Ishikawa (cell line): ENCODE measurements around the gene ACTBL2.

Source experiments
- CREB1 ChIP-seq: IDR thresholded peaks from 2 replicates; pipeline ENCODE4 v1.6.1; 2012; ENCODE audit warnings: low read depth
- EP300 ChIP-seq: IDR thresholded peaks from 2 replicates; pipeline ENCODE4 v1.6.1; 2012; ENCODE audit warnings: borderline replicate concordance
- FOXM1 ChIP-seq: IDR thresholded peaks from 2 replicates; pipeline ENCODE4 v1.6.1; 2012; ENCODE audit warnings: low read depth, borderline replicate concordance
- MAX ChIP-seq: IDR thresholded peaks from 2 replicates; pipeline ENCODE4 v1.6.1; 2012
- TAF1 ChIP-seq: IDR thresholded peaks from 2 replicates; pipeline ENCODE4 v1.6.1; 2012; ENCODE audit warnings: low read depth, mild to moderate bottlenecking
- TF ChIP-seq, protein P1 (sequence below): IDR thresholded peaks from 2 replicates; pipeline ENCODE4 v1.6.1; 2012

- TF ChIP-seq TAF1 (no peak), EP300 (no peak), FOXM1 (no peak), MAX (no peak), CREB1 (no peak)
- TF ChIP-seq, protein P1, sequence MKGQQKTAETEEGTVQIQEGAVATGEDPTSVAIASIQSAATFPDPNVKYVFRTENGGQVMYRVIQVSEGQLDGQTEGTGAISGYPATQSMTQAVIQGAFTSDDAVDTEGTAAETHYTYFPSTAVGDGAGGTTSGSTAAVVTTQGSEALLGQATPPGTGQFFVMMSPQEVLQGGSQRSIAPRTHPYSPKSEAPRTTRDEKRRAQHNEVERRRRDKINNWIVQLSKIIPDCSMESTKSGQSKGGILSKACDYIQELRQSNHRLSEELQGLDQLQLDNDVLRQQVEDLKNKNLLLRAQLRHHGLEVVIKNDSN, result no peak
These were observed 19.0 kb upstream of the ACTBL2 start for GRCh38 chr5:57501414-57502201.
